ENCODE measurements around the gene NADSYN1.

Gene NADSYN1

DNA sequence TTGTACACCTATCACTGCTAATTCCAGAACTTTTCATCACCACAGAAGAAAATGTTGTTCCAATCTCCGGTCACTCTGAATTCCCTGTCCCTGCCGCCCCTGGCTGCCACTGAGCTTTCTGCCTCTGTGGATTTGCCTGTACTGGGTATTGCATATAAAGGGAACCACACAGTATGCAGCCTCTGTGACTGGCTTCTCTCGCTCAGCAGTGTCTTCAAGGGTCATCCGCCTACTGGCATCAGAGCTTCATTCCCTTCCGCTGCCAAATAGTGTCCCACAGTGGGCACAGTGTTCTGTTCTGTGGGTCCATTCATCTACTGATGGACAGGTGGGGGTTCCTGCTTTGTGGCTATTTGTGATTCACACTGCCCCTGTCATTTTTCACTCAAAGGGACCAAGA lies 10.1 kb upstream of the NADSYN1 start:
- H3K27me3 ChIP-seq (replicated peaks; ENCODE audit: insufficient read depth, low read length) = no peaks in the 10 kb centered on the region
- H4K20me1 ChIP-seq (ENCODE audit: insufficient read depth, low read length) = no peaks in the 10 kb centered on the region
- H3K9me2 ChIP-seq (replicated peaks; ENCODE audit: insufficient read depth, low read length) = no peaks in the 10 kb centered on the region
- 0 out of 2 replicates have a peak, but pooled peaks cover 3% of the 10 kb centered on the region for H3K4me1 ChIP-seq (ENCODE audit: low read length)
- no peak overlapping the region for H2AFZ ChIP-seq (ENCODE audit: low read length)
- H3K9me3 ChIP-seq (replicated peaks; ENCODE audit: insufficient read depth, low read length) = no peaks in the 10 kb centered on the region
- H3K36me3 ChIP-seq (replicated peaks; ENCODE audit: insufficient read depth, low read length) = no peaks in the 10 kb centered on the region
- H3K9ac ChIP-seq (ENCODE audit: low read length) = no peak overlapping the region
- H3F3A ChIP-seq (ENCODE audit: insufficient read depth, low read length) = peaks cover 3% of the 10 kb centered on the region; the same call in 1 of the 2 replicates
- H3K4me3 ChIP-seq (ENCODE audit: low read length) = no peak overlapping the region
- no peak for TF ChIP-seq EZH2 (optimal IDR thresholded peaks at IDR 0.05; ENCODE audit: low read depth, low read length)
- TF ChIP-seq, protein P1, sequence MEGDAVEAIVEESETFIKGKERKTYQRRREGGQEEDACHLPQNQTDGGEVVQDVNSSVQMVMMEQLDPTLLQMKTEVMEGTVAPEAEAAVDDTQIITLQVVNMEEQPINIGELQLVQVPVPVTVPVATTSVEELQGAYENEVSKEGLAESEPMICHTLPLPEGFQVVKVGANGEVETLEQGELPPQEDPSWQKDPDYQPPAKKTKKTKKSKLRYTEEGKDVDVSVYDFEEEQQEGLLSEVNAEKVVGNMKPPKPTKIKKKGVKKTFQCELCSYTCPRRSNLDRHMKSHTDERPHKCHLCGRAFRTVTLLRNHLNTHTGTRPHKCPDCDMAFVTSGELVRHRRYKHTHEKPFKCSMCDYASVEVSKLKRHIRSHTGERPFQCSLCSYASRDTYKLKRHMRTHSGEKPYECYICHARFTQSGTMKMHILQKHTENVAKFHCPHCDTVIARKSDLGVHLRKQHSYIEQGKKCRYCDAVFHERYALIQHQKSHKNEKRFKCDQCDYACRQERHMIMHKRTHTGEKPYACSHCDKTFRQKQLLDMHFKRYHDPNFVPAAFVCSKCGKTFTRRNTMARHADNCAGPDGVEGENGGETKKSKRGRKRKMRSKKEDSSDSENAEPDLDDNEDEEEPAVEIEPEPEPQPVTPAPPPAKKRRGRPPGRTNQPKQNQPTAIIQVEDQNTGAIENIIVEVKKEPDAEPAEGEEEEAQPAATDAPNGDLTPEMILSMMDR (IDR thresholded peaks at IDR 0.05; ENCODE audit: low read length) = no peak
- 0 out of 2 replicates have a peak, but pooled peaks cover 3% of the 10 kb centered on the region for H3K79me2 ChIP-seq (ENCODE audit: low read length)
- no peak for DNase-seq
- H3K4me2 ChIP-seq (ENCODE audit: low read depth, low read length) = no peak overlapping the region
- H3K27ac ChIP-seq (ENCODE audit: low read length) = no peak overlapping the region

DNA sequence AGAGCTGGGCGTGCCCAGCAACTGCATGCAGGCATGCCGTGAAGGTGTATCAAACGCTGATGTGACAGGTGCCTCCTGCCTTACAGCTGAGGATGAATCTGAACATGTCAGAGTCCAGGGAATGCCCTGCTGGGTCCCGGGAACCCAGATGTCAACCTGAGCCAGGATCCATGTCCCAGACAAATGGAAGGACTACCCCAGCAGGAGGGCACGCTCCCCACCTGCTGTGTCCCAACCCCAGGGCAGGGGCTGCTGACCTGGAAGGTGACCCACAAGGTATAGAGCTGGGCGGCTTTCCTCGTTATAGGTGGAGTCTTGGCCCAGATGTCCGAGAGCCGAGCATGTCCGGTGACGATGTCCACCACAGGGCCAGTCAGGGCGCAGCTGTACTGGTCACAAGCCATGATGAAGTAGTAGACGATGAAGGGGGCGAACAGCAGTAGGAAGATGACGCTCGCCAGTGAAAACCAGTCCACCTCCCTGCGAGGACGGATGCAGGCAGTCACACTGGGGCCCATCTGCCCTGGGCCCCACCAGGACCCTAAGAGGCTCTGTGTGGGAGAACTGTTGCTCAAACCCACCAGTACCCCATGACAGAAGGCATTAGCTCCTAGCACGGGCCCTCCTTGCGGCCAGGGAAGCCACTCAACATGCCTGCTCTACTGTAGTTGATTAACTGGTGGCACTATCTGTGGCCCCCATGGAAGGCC lies 9.1 kb upstream of the NADSYN1 start:
- no peak overlapping the region for H3K27ac ChIP-seq (ENCODE audit: low read length)
- DNase-seq = no peak
- H4K20me1 ChIP-seq (ENCODE audit: insufficient read depth, low read length) = no peaks in the 10 kb centered on the region
- no peaks in the 10 kb centered on the region for H3K9me3 ChIP-seq (replicated peaks; ENCODE audit: insufficient read depth, low read length)
- H3F3A ChIP-seq (ENCODE audit: insufficient read depth, low read length) = peaks cover 3% of the 10 kb centered on the region; the same call in 1 of the 2 replicates
- H2AFZ ChIP-seq (ENCODE audit: low read length) = no peak overlapping the region
- TF ChIP-seq EZH2phosphoT487 (IDR thresholded peaks at IDR 0.05; ENCODE audit: low read length) (no peak), EZH2 (optimal IDR thresholded peaks at IDR 0.05; ENCODE audit: low read depth, low read length) (no peak)
- TF ChIP-seq, protein P1 (IDR thresholded peaks at IDR 0.05; ENCODE audit: low read length) = no peak
- peaks cover 8% of the 10 kb centered on the region for H3K79me2 ChIP-seq (ENCODE audit: low read length)
- no peaks in the 10 kb centered on the region for H3K27me3 ChIP-seq (replicated peaks; ENCODE audit: insufficient read depth, low read length)
- no peaks in the 10 kb centered on the region for H3K36me3 ChIP-seq (replicated peaks; ENCODE audit: insufficient read depth, low read length)
- no peaks in the 10 kb centered on the region for H3K9me2 ChIP-seq (replicated peaks; ENCODE audit: insufficient read depth, low read length)
- no peak overlapping the region for H3K4me2 ChIP-seq (ENCODE audit: low read depth, low read length)
- 0 out of 2 replicates have a peak, but pooled peaks cover 3% of the 10 kb centered on the region for H3K4me1 ChIP-seq (ENCODE audit: low read length)
- no peak overlapping the region for H3K4me3 ChIP-seq (ENCODE audit: low read length)
- no peak overlapping the region for H3K9ac ChIP-seq (ENCODE audit: low read length)

DNA sequence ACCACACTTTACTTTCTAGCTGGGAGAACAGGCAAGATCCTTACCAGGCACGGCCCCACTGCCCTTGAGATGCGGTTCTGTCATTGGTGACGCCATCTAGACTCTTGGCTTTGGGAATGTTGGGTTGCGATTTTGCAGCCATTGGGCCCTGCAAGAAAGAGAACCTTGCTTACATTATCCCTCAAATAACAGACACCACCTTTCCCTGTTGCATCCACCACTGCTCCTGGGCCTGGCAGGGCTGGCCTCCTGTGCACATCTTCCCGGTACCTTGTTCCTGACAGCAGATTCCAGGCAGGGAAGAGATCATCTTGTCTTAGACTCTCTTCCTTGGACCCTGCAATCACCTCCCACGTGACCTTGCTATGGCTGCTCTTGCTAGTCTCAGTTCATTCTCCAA lies 8.2 kb upstream of the NADSYN1 start:
- H3K4me2 ChIP-seq (ENCODE audit: low read depth, low read length) = no peak overlapping the region
- no peak overlapping the region for H3K27ac ChIP-seq (ENCODE audit: low read length)
- H3K36me3 ChIP-seq (replicated peaks; ENCODE audit: insufficient read depth, low read length) = no peaks in the 10 kb centered on the region
- H3K4me1 ChIP-seq (ENCODE audit: low read length) = 0 out of 2 replicates have a peak, but pooled peaks cover 3% of the 10 kb centered on the region
- no peaks in the 10 kb centered on the region for H4K20me1 ChIP-seq (ENCODE audit: insufficient read depth, low read length)
- H3K9ac ChIP-seq (ENCODE audit: low read length) = no peak overlapping the region
- peaks cover 3% of the 10 kb centered on the region; the same call in 1 of the 2 replicates for H3F3A ChIP-seq (ENCODE audit: insufficient read depth, low read length)
- DNase-seq = no peak
- H3K27me3 ChIP-seq (replicated peaks; ENCODE audit: insufficient read depth, low read length) = no peaks in the 10 kb centered on the region
- H3K9me3 ChIP-seq (replicated peaks; ENCODE audit: insufficient read depth, low read length) = no peaks in the 10 kb centered on the region
- H2AFZ ChIP-seq (ENCODE audit: low read length) = no peak overlapping the region
- H3K9me2 ChIP-seq (replicated peaks; ENCODE audit: insufficient read depth, low read length) = no peaks in the 10 kb centered on the region
- H3K79me2 ChIP-seq (ENCODE audit: low read length) = peaks cover 14% of the 10 kb centered on the region
- no peak overlapping the region for H3K4me3 ChIP-seq (ENCODE audit: low read length)
- TF ChIP-seq EZH2 (optimal IDR thresholded peaks at IDR 0.05; ENCODE audit: low read depth, low read length) = no peak

DNA sequence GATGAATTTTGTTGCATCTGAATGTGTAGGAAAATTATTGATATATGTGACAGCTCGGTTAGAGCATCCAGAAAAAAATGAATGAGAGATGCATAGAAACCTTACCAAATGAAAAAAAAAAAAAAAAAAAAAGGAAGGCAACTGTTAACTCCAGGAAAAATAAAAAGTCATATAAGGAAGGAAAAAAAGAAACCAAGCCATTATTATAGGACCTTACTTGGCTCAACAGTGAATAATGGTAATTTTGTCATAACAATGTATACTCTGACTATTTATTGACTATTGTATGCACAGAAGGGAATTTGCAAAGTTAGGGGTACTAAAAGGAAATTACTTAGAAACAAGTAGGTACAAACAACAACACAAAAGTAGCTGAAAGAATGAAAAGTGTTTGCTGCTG lies 6.9 kb upstream of the NADSYN1 start:
- H3K4me2 ChIP-seq (ENCODE audit: low read depth, low read length) = no peak overlapping the region
- H3K9me2 ChIP-seq (replicated peaks; ENCODE audit: insufficient read depth, low read length) = no peaks in the 10 kb centered on the region
- 0 out of 2 replicates have a peak, but pooled peaks cover 3% of the 10 kb centered on the region for H3K4me1 ChIP-seq (ENCODE audit: low read length)
- H3K27me3 ChIP-seq (replicated peaks; ENCODE audit: insufficient read depth, low read length) = no peaks in the 10 kb centered on the region
- peaks cover 14% of the 10 kb centered on the region for H3K79me2 ChIP-seq (ENCODE audit: low read length)
- no peak overlapping the region for H3K9ac ChIP-seq (ENCODE audit: low read length)
- no peaks in the 10 kb centered on the region for H3K9me3 ChIP-seq (replicated peaks; ENCODE audit: insufficient read depth, low read length)
- no peak overlapping the region for H2AFZ ChIP-seq (ENCODE audit: low read length)
- no peak for DNase-seq
- TF ChIP-seq EZH2phosphoT487 (IDR thresholded peaks at IDR 0.05; ENCODE audit: low read length) (no peak), EZH2 (optimal IDR thresholded peaks at IDR 0.05; ENCODE audit: low read depth, low read length) (no peak)
- TF ChIP-seq, protein P1 (IDR thresholded peaks at IDR 0.05; ENCODE audit: low read length) = no peak
- H3K36me3 ChIP-seq (replicated peaks; ENCODE audit: insufficient read depth, low read length) = no peaks in the 10 kb centered on the region
- H3F3A ChIP-seq (ENCODE audit: insufficient read depth, low read length) = peaks cover 3% of the 10 kb centered on the region; the same call in 1 of the 2 replicates
- H3K27ac ChIP-seq (ENCODE audit: low read length) = no peak overlapping the region
- no peak overlapping the region for H3K4me3 ChIP-seq (ENCODE audit: low read length)
- no peaks in the 10 kb centered on the region for H4K20me1 ChIP-seq (ENCODE audit: insufficient read depth, low read length)
